ENCODE data around the gene PGA5. TPM values are rescaled to one million over a fixed set of nuclear protein-coding genes. Genes with fewer than 3 reads are reported as not detected.

The PGA5 gene
- total RNA-seq, 1 experiment from 2014 or later, result not detected

DNA sequence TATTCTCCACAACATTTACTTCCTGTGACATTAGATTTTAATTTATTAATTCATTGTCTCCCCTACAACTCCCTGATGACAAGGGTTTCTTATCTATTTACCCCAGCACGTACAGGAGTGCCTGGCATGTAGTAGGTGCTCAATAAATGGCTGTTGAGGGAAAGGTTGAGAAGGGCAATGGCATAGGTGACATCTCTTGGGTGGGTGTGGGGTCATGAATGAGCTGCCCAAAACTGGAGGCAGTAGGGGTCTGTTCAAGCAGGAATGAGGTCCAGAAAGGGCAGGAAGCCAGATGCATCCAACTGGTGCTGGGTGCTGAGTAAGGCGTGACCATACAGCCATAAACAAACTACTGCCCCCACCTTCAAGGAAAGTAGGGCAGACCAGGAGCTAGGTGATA lies 51.4 kb downstream of the PGA5 start:
- peaks cover 2% of the 10 kb centered on the region for H3K36me3 ChIP-seq (ENCODE audit: control insufficient read depth, insufficient read depth, low read length)
- intact Hi-C loops (cut with micrococcal nuclease; ENCODE audit: unreplicated experiment), result no loop called here
- no TSS peak for BruUV-seq (replicated peaks)
- H3K9me3 Mint-ChIP-seq (ENCODE audit: unreplicated experiment), result no peaks in the 10 kb centered on the region
- ChIA-PET CTCF (interaction anchor here (0.9 to 2.4 kb wide), 2 partner anchors 93 to 100 kb away, joined by 7 read pairs; partner anchors contain the start of gene TMEM216), POLR2A (interaction anchor here (0.7 kb wide), 1 partner anchor 50 kb away, joined by 7 read pairs; no protein-coding TSS in a partner anchor)
- H3K4me1 ChIP-seq, result peaks cover 12% of the 10 kb centered on the region
- no peak for DNase-seq
- peaks cover 7% of the 10 kb centered on the region for H3K4me1 Mint-ChIP-seq (ENCODE audit: low read depth, unreplicated experiment)
- no peaks in the 10 kb centered on the region for H3K27me3 Mint-ChIP-seq (ENCODE audit: insufficient read depth, unreplicated experiment)
- no peaks in the 10 kb centered on the region for H3K27me3 ChIP-seq (replicated peaks; ENCODE audit: control insufficient read depth, insufficient read depth, low read length)
- H3K4me3 Mint-ChIP-seq (ENCODE audit: unreplicated experiment), result peak overlapping the region; percentile 56
- H3K9me3 ChIP-seq, result no peaks in the 10 kb centered on the region
- TF ChIP-seq CTCF (IDR thresholded peaks at IDR 0.05; ENCODE audit: insufficient read depth in 1 of 2, low read depth in 1 of 2, low read length in 1 of 2, severe bottlenecking in 1 of 2, unreplicated experiment in 1 of 2), result no peak
- H3K4me3 ChIP-seq (ENCODE audit: low read depth, low read length), result no peak overlapping the region
- peaks cover 33% of the 10 kb centered on the region for H3K36me3 Mint-ChIP-seq (ENCODE audit: insufficient read depth, unreplicated experiment)
- no peak overlapping the region for H3K27ac Mint-ChIP-seq (ENCODE audit: unreplicated experiment)

GRCh38 chr11:61293867-61294716 lies 53.1 kb downstream of the PGA5 start:
- H3K27me3 Mint-ChIP-seq (ENCODE audit: insufficient read depth, unreplicated experiment), result no peaks in the 10 kb centered on the region
- ChIA-PET POLR2A (interaction anchor here (0.7 to 2.2 kb wide), 3 partner anchors 68 to 135 kb away, joined by 3 to 22 read pairs (median 6); partner anchors contain the start of genes CPSF7, CYB561A3, SDHAF2 and TMEM138), CTCF (interaction anchor here (0.6 to 2.4 kb wide), 8 partner anchors 17 to 380 kb away, joined by 3 to 7 read pairs (median 4); partner anchors contain the start of gene TMEM109)
- Histone ChIP-seq H3K27me3 (replicated peaks; ENCODE audit: control insufficient read depth, insufficient read depth, low read length) (no peaks in the 10 kb centered on the region), H3K36me3 (ENCODE audit: control insufficient read depth, insufficient read depth, low read length) (no peaks in the 10 kb centered on the region; the same call in 1 of the 2 replicates), H3K9me3 (no peaks in the 10 kb centered on the region), H3K4me3 (ENCODE audit: low read depth, low read length) (peak overlapping the region; percentile 80), H3K4me1 (peaks cover 24% of the 10 kb centered on the region)
- peak overlapping the region; percentile 96 for H3K4me3 Mint-ChIP-seq (ENCODE audit: unreplicated experiment)
- BruUV-seq (replicated peaks), result no TSS peak
- peak; percentile 59 to 60 for DNase-seq
- peaks cover 12% of the 10 kb centered on the region for H3K4me1 Mint-ChIP-seq (ENCODE audit: low read depth, unreplicated experiment)
- peaks cover 31% of the 10 kb centered on the region for H3K36me3 Mint-ChIP-seq (ENCODE audit: insufficient read depth, unreplicated experiment)
- intact Hi-C loops (cut with micrococcal nuclease; ENCODE audit: unreplicated experiment), result loop anchor here (1.0 kb wide), 1 partner anchor 40 kb away; no protein-coding TSS in a partner anchor
- peak in 1 of 2 experiments; percentile 23 for TF ChIP-seq CTCF (IDR thresholded peaks at IDR 0.05; ENCODE audit: insufficient read depth in 1 of 2, low read depth in 1 of 2, low read length in 1 of 2, severe bottlenecking in 1 of 2, unreplicated experiment in 1 of 2)
- no peaks in the 10 kb centered on the region for H3K9me3 Mint-ChIP-seq (ENCODE audit: unreplicated experiment)
- peak overlapping the region; percentile 88 for H3K27ac Mint-ChIP-seq (ENCODE audit: unreplicated experiment)
